HepG2 (cell line): ENCODE data around the gene FETUB. TPM values are rescaled to one million over a fixed set of nuclear protein-coding genes. Genes with fewer than 3 reads are reported as not detected.
A peak's percentile ranks its signal among the peaks of the same experiment; 100 is the strongest.

ENCODE experiments used
- ARNT2 ChIP-seq: sonication (generic); formaldehyde crosslinking; IDR thresholded peaks from 2 replicates; pipeline ENCODE4 v1.8.0; 2022; ENCODE audit warnings: mild to moderate bottlenecking, low read depth, missing genetic modification reagents, moderate library complexity
- ASH2L ChIP-seq: fragments of 300-600, 200-600 bp; sonication (generic); IDR thresholded peaks from 2 replicates; pipeline ENCODE4 v1.7.0; 2017; ENCODE audit warnings: low read depth, mild to moderate bottlenecking, moderate library complexity, mixed read lengths, low read length; ENCODE audit not compliant: insufficient read length
- FOXA1 ChIP-seq, 2 experiments: fragments of 450-650 bp in 1 of 2; sonication (generic) in 1 of 2; formaldehyde crosslinking in 1 of 2; IDR thresholded peaks; 2 replicates each; pipeline versions ENCODE4 v1.4.0 to v1.6.1; 2016 to 2020; ENCODE audit warnings: missing genetic modification reagents in 1 of 2
- GPBP1L1 ChIP-seq: sonication (generic); formaldehyde crosslinking; IDR thresholded peaks from 2 replicates; pipeline ENCODE4 v1.5.0; 2020; ENCODE audit warnings: mild to moderate bottlenecking, missing genetic modification reagents
- KDM2A ChIP-seq: sonication (generic); formaldehyde crosslinking; IDR thresholded peaks from 2 replicates; pipeline ENCODE4 v1.4.0; 2020; ENCODE audit warnings: low read depth, missing genetic modification reagents, borderline replicate concordance
- MAF1 ChIP-seq: sonication (generic); formaldehyde crosslinking; IDR thresholded peaks from 2 replicates; pipeline ENCODE4 v1.5.0; 2020; ENCODE audit warnings: missing genetic modification reagents, borderline replicate concordance
- RBAK ChIP-seq: sonication (generic); formaldehyde crosslinking; IDR thresholded peaks from 2 replicates; pipeline ENCODE4 v1.5.1; 2020; ENCODE audit warnings: mild to moderate bottlenecking, missing genetic modification reagents
- SKIL ChIP-seq: sonication (generic); formaldehyde crosslinking; IDR thresholded peaks from 2 replicates; pipeline ENCODE4 v1.8.0; 2022; ENCODE audit warnings: missing genetic modification reagents, mild to moderate bottlenecking, moderate library complexity, borderline replicate concordance
- STAT5B ChIP-seq: sonication (generic); formaldehyde crosslinking; IDR thresholded peaks from 2 replicates; pipeline ENCODE4 v1.4.0; 2020; ENCODE audit warnings: missing genetic modification reagents
- TBX2 ChIP-seq: sonication (generic); formaldehyde crosslinking; IDR thresholded peaks from 2 replicates; pipeline ENCODE4 v1.5.0; 2020; ENCODE audit warnings: missing genetic modification reagents, mild to moderate bottlenecking, borderline replicate concordance
- THAP9 ChIP-seq: sonication (generic); formaldehyde crosslinking; IDR thresholded peaks from 2 replicates; pipeline ENCODE4; 2020; ENCODE audit warnings: missing genetic modification reagents, mild to moderate bottlenecking, borderline replicate concordance
- ZNF333 ChIP-seq: sonication (generic); formaldehyde crosslinking; IDR thresholded peaks from 2 replicates; pipeline ENCODE4 v1.4.0; 2020; ENCODE audit warnings: mild to moderate bottlenecking, missing genetic modification reagents, borderline replicate concordance
- ZNF431 ChIP-seq: sonication (generic); formaldehyde crosslinking; IDR thresholded peaks from 2 replicates; pipeline ENCODE4 v1.9.0; 2022; ENCODE audit warnings: missing genetic modification reagents, low read depth, mild to moderate bottlenecking, borderline replicate concordance
- ZNF674 ChIP-seq: sonication (generic); formaldehyde crosslinking; IDR thresholded peaks from 2 replicates; pipeline ENCODE4 v1.5.0; 2020; ENCODE audit warnings: low read depth, mild to moderate bottlenecking, missing genetic modification reagents
- ZNF687 ChIP-seq: sonication (generic); formaldehyde crosslinking; IDR thresholded peaks from 2 replicates; pipeline ENCODE4 v1.5.1; 2020; ENCODE audit warnings: mild to moderate bottlenecking, missing genetic modification reagents, moderate library complexity
- ZNF777 ChIP-seq: sonication (generic); formaldehyde crosslinking; IDR thresholded peaks from 2 replicates; pipeline ENCODE4 v1.4.0; 2020; ENCODE audit warnings: missing genetic modification reagents
- polyA plus RNA-seq, 8 experiments: library from polyadenylated mRNA; depleted of rRNA in 3 of 8; stranded (reverse) in 7 of 8; unstranded in 1 of 8; fragments of >200 nt; fragmentation: Illumina TruSeq in 4 of 8; extraction: Trizol in 4 of 8; gene quantifications; 2 replicates each; pipeline versions ENCODE4 v1.2.1 to v1.2.3, GENCODE V29; 2011 to 2016; ENCODE audit warnings: low read depth in 4 of 8, missing spikeins in 1 of 8, mixed read lengths in 1 of 8; ENCODE audit not compliant: insufficient read depth in 1 of 8
- total RNA-seq, 5 experiments: library from RNA; depleted of rRNA; stranded (reverse); fragments of >200 nt; fragmentation: Illumina TruSeq; extraction: Trizol; gene quantifications; 2 replicates each; pipeline ENCODE4 v1.2.3, GENCODE V29; 2016; ENCODE audit warnings: low read depth in 1 of 5

The FETUB gene
- total and polyA plus RNA-seq, 2 of the 13 experiments (the other 11 are each of a cell fraction or from before 2014, with no cell fraction given), result 2.1 to 4.4 TPM

- peak; percentile 69; the same call in 1 of the 2 replicates for TF ChIP-seq THAP9 (CRISPR knock-in tag)
- peak; percentile 63; the same call in 1 of the 2 replicates for TF ChIP-seq ZNF431 (CRISPR knock-in tag)
- peak; percentile 83 for TF ChIP-seq ARNT2 (CRISPR knock-in tag)
- TF ChIP-seq RBAK (CRISPR knock-in tag), result no peak
- TF ChIP-seq ZNF687, result peak; percentile 89
- TF ChIP-seq MAF1 (CRISPR knock-in tag), result 0 out of 2 replicates have a peak, but pooled peaks have one; percentile 13
- no peak for TF ChIP-seq ASH2L
- TF ChIP-seq TBX2 (CRISPR knock-in tag), result peak; percentile 66
- no peak for TF ChIP-seq STAT5B (CRISPR knock-in tag)
- TF ChIP-seq FOXA1 (IDR thresholded peaks at IDR 0.05), result no peak
- TF ChIP-seq FOXA1 (CRISPR knock-in tag; IDR thresholded peaks at IDR 0.05), result no peak
- peak; percentile 9; the same call in 1 of the 2 replicates for TF ChIP-seq KDM2A (CRISPR knock-in tag)
- no peak for TF ChIP-seq GPBP1L1 (CRISPR knock-in tag)
- peak; percentile 35; the same call in 1 of the 2 replicates for TF ChIP-seq SKIL (CRISPR knock-in tag)
- peak; percentile 91 for TF ChIP-seq ZNF333 (CRISPR knock-in tag)
- peak; percentile 49; the same call in 1 of the 2 replicates for TF ChIP-seq ZNF777 (CRISPR knock-in tag)
- 0 out of 2 replicates have a peak, but pooled peaks have one; percentile 48 for TF ChIP-seq ZNF674
Observed at GRCh38 chr3:186620213-186621092, 19.7 kb upstream of the FETUB start (continued).
